ENCODE results near the gene FOXP3.
A peak's percentile ranks its signal among the peaks of the same experiment; 100 is the strongest.

FOXP3 gene

DNA sequence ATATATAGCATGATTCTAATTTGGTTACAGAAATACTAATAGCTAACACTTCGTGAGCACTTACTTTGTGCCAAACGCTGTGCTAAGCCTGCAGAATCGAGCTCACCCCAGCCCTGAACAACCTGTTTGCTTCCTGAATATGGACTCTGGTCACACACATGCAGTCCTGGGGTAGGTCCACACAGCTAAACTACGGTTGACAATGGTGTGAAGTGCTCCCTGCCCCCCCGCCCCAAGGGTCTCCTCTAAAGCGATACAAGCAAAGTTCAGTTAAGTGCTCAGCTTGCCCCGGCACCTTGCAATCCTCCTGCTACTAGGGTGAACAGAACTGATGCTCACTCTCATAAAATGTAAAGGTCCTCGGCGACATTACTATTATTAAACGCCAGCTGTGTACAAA is 879 bp downstream of the FOXP3 start:
- Mint-ChIP-seq H3K9me3 (no peaks in the 10 kb centered on the region), H3K36me3 (peaks cover 51% of the 10 kb centered on the region), H3K27ac (peak overlapping the region; percentile 70), H3K4me3 (peak overlapping the region; percentile 70), H3K4me1 (peaks cover 59% of the 10 kb centered on the region)
- DNase-seq (ENCODE audit: low spot score in 2 of 2) = no peak
- ATAC-seq = no peak

DNA sequence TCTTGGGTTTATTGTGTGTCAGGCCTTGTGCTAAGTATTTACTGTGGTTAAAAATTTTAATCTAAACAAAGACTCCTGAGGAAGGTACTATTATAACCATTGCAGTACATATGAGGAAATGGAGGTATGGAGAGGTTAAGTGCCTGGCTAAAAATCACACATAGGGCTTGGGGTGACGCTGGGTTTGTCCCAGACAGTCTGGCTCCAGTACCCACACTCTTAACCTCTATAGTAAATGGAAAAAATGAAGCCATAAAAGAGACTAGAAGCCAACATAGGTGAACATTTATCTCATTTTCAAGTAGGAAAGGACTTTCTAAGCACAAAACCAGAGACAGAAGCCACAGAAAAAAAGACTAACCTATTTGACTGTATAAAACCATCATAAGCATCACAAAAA is 1.9 kb downstream of the FOXP3 start:
- Mint-ChIP-seq H3K36me3 (peaks cover 49% of the 10 kb centered on the region), H3K4me3 (peak overlapping the region; percentile 70), H3K9me3 (no peaks in the 10 kb centered on the region), H3K27ac (peak overlapping the region; percentile 77), H3K4me1 (peaks cover 55% of the 10 kb centered on the region)
- DNase-seq (ENCODE audit: low spot score in 2 of 2) = no peak
- ATAC-seq = peak; percentile 52

DNA sequence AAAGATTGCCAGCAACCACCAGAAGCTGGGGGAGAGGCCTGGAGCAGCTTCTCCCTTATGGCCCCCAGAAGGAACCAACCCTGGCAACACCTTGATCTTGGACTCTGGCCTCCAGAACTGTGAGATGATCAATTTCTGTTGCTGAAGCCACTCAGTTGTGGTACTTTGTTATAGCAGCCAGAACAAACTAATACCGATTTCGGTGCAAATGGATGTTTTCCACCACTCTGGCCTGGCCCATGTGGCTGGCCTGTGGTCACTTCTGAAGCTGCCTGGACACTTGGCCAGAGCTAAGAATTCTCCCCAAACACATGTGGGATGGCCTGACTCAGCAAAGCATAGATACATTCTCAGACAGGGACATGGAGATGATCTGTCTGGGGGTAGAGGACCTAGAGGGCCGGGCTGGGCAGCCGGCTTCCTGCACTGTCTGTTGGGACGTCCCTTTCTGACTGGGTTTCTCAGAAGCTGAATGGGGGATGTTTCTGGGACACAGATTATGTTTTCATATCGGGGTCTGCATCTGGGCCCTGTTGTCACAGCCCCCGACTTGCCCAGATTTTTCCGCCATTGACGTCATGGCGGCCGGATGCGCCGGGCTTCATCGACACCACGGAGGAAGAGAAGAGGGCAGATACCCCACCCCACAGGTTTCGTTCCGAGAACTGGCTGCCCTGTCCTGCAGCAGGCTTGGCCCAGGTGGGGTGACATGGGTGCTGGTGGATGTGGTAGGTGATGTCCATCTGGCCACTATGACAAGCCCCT is 4.1 kb downstream of the FOXP3 start:
- H3K36me3 Mint-ChIP-seq = peaks cover 59% of the 10 kb centered on the region
- ATAC-seq = no peak
- H3K9me3 Mint-ChIP-seq = no peaks in the 10 kb centered on the region
- no peak for DNase-seq (ENCODE audit: low spot score in 2 of 2)
- peaks cover 56% of the 10 kb centered on the region for H3K4me1 Mint-ChIP-seq
- H3K4me3 Mint-ChIP-seq = peak overlapping the region; percentile 26
- H3K27ac Mint-ChIP-seq = peak overlapping the region; percentile 80

DNA sequence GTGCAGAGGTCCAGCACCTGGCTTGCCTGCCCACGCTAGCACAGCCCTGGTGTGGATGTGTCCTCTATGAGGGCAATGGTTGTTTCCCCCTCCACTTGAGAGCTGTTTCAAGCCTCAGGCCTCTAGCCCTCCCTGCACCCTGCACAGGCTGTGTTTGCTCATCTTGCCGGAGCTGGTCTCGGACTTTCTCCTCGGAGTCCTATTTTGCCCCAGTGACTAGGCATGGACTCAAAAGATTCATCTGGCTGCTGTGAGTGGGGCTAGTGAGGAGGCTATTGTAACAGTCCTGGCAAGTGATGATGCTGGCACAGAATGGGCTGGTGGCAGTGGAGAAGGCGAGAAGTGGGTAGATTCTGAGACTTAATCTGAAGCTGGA is 5.8 kb downstream of the FOXP3 start:
- DNase-seq (ENCODE audit: low spot score in 2 of 2) = no peak
- peaks cover 45% of the 10 kb centered on the region for H3K4me1 Mint-ChIP-seq
- H3K36me3 Mint-ChIP-seq = peaks cover 49% of the 10 kb centered on the region
- H3K9me3 Mint-ChIP-seq = no peaks in the 10 kb centered on the region
- no peak for ATAC-seq
- H3K27ac Mint-ChIP-seq = peak overlapping the region; percentile 74
- no peak overlapping the region for H3K4me3 Mint-ChIP-seq

DNA sequence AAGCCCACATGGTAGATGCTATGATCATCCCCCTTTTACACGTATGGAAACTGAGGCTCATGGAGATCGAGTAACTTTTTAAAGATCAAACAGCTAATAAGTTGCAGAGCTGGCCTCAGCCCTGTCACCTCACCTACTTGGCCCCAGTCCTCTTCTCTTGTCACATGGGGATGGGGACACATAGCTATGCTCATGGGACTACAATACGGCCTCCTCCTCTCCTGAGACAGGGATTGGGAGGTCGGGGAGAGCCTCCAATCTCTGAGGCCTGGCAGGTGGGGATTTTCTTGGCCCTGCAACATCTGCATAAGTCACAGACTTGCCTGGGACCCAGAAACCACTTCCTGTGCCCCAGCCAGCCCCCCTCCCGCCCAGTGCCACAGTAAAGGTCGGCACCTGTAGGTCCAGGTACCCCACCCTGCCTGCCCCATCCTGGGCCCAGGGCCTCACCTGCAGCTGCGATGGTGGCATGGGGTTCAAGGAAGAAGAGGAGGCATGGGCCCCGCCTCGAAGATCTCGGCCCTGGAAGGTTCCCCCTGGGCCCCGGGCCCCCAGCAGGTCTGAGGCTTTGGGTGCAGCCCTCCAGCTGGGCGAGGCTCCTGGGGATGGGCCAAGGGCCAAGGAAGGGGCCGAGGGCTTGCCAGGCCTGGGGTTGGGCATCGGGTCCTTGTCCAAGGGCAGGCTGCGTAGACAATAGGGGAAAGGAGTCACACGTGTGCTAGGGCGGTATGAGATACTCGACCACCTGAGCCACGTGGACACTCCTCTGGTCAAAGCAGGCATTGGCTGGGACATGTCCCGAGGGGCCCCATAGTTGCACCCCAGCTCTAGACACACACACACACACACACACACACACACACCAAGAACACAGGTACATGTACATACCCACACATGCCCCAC is 6.4 kb downstream of the FOXP3 start:
- no peaks in the 10 kb centered on the region for H3K9me3 Mint-ChIP-seq
- peaks cover 44% of the 10 kb centered on the region for H3K4me1 Mint-ChIP-seq
- H3K4me3 Mint-ChIP-seq = no peak overlapping the region
- no peak for DNase-seq (ENCODE audit: low spot score in 2 of 2)
- H3K36me3 Mint-ChIP-seq = peaks cover 51% of the 10 kb centered on the region
- H3K27ac Mint-ChIP-seq = peak overlapping the region; percentile 40
- ATAC-seq = peak; percentile 39

DNA sequence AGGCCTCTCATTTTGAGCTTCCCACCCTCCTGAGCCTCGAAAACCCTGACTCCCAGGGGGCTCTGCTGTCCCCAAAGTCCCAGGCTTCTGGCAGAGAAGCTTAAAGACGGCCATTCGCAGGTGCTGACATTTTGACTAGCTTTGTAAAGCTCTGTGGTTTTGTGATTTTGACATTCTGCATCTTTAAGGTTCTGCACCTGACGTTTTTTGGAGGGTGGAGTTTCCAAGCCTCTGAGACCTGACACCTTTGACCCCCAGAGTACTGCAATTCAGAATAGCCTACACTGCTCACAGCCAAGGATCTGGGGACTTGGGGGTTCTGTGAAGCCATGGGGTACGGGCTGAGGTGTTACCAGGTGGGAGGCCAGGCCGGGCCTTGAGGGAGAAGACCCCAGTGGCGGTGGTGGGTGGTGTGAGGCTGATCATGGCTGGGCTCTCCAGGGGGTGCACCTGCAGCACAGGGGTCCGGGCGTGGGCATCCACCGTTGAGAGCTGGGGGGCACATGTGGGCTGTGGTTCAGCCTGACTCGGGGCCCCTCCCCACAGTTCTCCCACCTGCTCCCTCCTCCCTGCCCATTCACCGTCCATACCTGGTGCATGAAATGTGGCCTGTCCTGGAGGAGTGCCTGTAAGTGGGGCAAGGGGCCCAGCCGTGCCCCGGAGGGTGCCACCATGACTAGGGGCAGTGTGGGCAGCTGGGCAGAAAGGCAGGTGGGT is 7.3 kb downstream of the FOXP3 start:
- ATAC-seq (no peak), DNase-seq (ENCODE audit: low spot score in 2 of 2) (no peak)
- H3K27ac Mint-ChIP-seq = peak overlapping the region; percentile 40
- H3K4me1 Mint-ChIP-seq = peaks cover 44% of the 10 kb centered on the region
- H3K9me3 Mint-ChIP-seq = no peaks in the 10 kb centered on the region
- H3K4me3 Mint-ChIP-seq = no peak overlapping the region
- peaks cover 51% of the 10 kb centered on the region for H3K36me3 Mint-ChIP-seq

DNA sequence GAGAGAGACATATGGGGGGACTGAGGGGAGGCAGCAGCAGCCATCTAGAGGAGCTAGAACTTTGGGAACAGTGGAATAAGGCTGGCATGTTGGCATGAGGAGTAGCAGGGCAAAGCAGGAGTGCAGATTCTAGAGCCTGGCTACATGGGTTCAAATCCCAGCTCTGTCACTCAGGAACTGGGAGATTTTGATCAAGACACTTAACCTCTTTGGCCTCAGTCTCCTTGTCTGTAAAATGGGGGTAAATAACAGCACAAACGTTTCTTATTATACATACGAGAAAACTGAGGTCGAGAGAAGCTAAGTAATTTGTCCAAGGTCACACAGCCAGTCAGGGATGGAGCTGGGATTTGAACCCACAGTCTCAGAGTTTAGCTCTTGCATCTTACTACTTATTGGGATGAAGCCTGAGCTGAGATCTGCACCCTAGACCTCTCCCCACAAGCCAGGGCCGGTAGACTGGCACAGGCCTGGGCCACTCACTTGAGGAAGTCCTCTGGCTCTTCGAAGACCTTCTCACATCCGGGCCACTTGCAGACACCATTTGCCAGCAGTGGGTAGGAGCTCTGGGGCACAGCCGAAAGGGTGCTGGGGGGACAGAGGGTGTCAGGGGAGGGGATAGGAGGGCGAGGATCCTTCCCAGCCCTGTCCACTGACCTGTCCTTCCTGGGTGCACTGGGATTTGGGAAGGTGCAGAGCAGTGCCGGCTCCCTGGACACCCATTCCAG is 8.1 kb downstream of the FOXP3 start:
- ATAC-seq (no peak), DNase-seq (ENCODE audit: low spot score in 2 of 2) (no peak)
- H3K9me3 Mint-ChIP-seq = no peaks in the 10 kb centered on the region
- peak overlapping the region; percentile 50 for H3K27ac Mint-ChIP-seq
- peaks cover 51% of the 10 kb centered on the region for H3K36me3 Mint-ChIP-seq
- no peak overlapping the region for H3K4me3 Mint-ChIP-seq
- peaks cover 45% of the 10 kb centered on the region for H3K4me1 Mint-ChIP-seq

DNA sequence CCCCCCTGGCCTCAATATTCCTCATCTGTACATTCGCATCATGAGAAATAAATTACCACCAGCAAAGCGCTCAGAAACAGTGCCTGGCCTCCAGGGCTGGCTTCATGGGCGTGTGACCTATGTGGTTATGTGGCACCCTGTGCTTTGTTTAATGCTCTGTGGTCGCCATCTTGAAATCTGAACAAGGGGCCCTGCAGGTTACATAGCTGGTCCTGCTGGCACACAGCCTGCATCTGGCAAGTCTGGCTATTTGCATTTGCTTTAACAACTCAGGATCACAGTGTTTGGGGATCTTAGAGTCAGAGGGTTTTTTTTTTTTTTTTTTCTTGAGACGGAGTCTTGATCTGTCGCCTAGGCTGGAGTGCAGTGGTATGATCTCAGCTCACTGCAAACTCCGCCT is 9.9 kb downstream of the FOXP3 start:
- Mint-ChIP-seq H3K9me3 (no peaks in the 10 kb centered on the region), H3K27ac (no peak overlapping the region)
- ATAC-seq = no peak

DNA sequence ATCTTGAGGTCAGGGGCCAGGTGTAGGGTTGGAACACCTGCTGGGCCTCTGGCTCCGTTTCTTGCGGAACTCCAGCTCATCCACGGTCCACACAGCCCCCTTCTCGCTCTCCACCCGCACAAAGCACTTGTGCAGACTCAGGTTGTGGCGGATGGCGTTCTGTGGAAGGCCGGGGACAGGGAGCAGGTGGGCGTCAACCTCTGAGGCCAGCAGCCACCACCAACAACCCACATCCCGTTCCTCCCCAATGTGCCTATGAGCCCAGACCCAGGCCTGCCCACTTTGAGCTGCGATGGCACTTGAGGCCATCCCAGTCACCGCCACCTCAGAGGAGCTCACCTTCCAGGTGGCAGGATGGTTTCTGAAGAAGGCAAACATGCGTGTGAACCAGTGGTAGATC is 13.2 kb downstream of the FOXP3 start:
- ATAC-seq (peak; percentile 24), DNase-seq (ENCODE audit: low spot score in 2 of 2) (no peak)
- Mint-ChIP-seq H3K27ac (peak overlapping the region; percentile 83), H3K9me3 (no peaks in the 10 kb centered on the region), H3K36me3 (peaks cover 77% of the 10 kb centered on the region), H3K4me3 (no peak overlapping the region), H3K4me1 (peaks cover 34% of the 10 kb centered on the region)

More for the DNA sequence above, 9.9 kb downstream of the FOXP3 start:
- peaks cover 53% of the 10 kb centered on the region for H3K36me3 Mint-ChIP-seq
- peaks cover 51% of the 10 kb centered on the region for H3K4me1 Mint-ChIP-seq
- H3K4me3 Mint-ChIP-seq = no peak overlapping the region
- DNase-seq (ENCODE audit: low spot score in 2 of 2) = no peak

DNA sequence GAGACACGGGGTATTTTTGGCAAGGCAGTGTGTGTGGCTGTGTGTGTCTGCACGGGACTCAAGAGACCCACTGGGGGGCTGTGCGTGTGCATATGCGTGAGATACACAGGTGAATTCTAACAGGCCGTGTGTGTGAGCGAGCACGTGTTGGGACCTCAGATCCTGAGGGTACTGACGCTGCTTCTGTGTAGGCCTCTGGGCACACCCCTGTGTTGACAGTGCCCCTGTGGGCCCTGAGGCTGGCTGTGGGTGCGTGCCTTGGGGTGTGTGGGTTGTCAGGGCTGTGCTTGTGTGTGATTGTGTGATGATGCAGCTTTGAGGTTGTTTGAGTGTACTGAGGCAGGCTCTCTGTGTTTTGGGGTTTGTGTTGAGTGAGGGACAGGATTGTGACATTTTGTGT is 13.9 kb downstream of the FOXP3 start:
- Mint-ChIP-seq H3K9me3 (no peaks in the 10 kb centered on the region), H3K4me3 (no peak overlapping the region), H3K27ac (peak overlapping the region; percentile 83), H3K36me3 (peaks cover 77% of the 10 kb centered on the region), H3K4me1 (peaks cover 34% of the 10 kb centered on the region)
- ATAC-seq (peak; percentile 58), DNase-seq (ENCODE audit: low spot score in 2 of 2) (no peak)

DNA sequence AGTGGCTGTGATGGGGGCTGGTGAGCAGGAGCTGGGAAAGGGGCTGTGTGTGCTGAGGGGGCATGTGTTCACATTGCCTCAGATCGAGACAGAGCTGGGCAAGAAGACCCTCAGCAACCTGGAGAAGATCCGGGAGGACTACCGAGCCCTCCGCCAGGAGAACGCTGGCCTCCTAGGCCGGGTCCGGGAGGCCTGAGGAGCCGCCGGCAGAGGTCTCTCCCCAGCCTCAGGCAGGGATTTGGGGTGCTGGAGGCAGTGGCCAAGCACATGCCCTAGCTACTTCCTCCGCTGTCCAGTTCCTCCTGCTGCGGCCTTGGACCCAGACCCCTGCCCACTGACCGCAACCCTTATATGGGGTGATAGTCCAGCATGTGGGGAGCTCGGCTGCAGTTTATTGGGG is 14.4 kb downstream of the FOXP3 start:
- Mint-ChIP-seq H3K27ac (peak overlapping the region; percentile 83), H3K4me1 (peaks cover 34% of the 10 kb centered on the region), H3K4me3 (no peak overlapping the region), H3K9me3 (no peaks in the 10 kb centered on the region), H3K36me3 (peaks cover 81% of the 10 kb centered on the region)
- DNase-seq (ENCODE audit: low spot score in 2 of 2) = no peak
- no peak for ATAC-seq

DNA sequence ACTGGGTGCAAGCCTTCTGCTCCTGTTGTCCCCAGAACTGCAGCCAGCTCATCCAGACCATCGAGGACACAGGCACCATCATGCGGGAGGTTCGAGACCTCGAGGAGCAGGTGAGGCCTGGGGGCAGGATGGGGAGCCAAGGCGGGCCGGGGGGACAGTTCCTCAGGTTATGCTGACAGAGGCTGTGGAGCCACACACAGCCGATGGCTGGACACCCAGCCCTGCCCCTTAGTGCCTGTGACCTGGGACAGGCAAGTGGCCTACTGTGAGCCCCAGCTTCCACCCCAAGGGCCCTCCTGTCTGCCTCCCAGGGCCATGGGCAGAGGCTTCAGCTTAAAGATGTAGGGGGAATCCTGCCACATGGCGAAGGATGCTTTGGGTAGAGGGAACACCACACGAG is 14.9 kb downstream of the FOXP3 start:
- no peaks in the 10 kb centered on the region for H3K9me3 Mint-ChIP-seq
- peaks cover 85% of the 10 kb centered on the region for H3K36me3 Mint-ChIP-seq
- DNase-seq (ENCODE audit: low spot score in 2 of 2) (no peak), ATAC-seq (no peak)
- H3K4me3 Mint-ChIP-seq = no peak overlapping the region
- peaks cover 34% of the 10 kb centered on the region for H3K4me1 Mint-ChIP-seq
- H3K27ac Mint-ChIP-seq = peak overlapping the region; percentile 83

DNA sequence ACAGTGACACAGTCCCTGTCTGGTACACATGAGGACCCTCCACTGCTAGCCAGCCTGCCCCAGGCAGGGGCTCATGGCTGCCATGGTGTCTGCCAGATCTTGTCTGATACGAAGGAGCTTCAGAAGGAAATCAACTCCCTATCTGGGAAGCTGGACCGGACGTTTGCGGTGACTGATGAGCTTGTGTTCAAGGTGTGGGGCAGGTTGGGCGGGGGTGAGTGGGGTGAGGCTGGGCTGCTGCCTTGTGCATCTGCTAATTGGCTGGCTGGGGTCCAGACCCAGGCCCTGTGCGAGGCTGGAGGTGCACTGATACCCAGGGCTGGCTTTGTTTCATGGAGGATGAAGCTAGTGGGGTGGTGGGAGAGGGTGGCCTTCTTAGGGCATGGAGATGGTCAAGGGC is 15.4 kb downstream of the FOXP3 start:
- Mint-ChIP-seq H3K4me1 (peaks cover 34% of the 10 kb centered on the region), H3K9me3 (no peaks in the 10 kb centered on the region), H3K4me3 (no peak overlapping the region), H3K36me3 (peaks cover 91% of the 10 kb centered on the region), H3K27ac (no peak overlapping the region)
- no peak for ATAC-seq
- no peak for DNase-seq (ENCODE audit: low spot score in 2 of 2)

DNA sequence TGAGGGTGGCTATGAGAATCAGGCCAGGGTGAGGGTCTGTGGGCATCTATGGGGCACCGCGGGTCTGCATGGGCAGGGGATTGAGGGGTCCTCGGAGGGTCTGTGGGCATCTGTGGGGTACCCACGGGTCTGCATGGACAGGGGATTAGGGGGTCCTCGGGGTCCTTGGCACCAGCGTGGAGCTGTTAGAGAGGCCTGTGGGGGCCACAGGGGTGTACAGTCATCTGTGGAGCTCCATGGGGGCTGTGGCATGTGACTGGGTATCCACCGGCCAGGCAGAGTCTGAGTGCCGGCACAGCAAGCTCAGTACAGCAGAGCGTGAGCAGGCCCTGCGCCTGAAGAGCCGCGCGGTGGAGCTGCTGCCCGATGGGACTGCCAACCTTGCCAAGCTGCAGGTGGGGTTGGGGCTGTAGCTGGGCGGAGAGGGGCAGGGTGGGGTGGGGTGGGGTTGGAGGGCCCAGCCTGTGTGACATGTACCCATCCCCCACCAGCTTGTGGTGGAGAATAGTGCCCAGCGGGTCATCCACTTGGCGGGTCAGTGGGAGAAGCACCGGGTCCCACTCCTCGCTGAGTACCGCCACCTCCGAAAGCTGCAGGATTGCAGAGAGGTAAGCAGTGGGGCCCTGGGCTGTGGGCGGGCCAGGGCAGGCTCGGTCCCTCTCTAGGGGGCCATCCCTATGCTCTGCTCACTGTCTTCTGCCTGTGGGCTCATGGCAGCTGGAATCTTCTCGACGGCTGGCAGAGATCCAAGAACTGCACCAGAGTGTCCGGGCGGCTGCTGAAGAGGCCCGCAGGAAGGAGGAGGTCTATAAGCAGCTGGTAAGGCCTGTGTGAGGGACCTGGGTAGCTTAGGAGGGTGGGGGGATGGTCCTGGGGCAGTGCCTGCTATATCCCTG is 16.3 kb downstream of the FOXP3 start:
- Mint-ChIP-seq H3K4me1 (peaks cover 34% of the 10 kb centered on the region), H3K27ac (peak overlapping the region; percentile 73), H3K9me3 (no peaks in the 10 kb centered on the region), H3K36me3 (peaks cover 95% of the 10 kb centered on the region), H3K4me3 (no peak overlapping the region)
- peak; percentile 17 for ATAC-seq
- no peak for DNase-seq (ENCODE audit: low spot score in 2 of 2)
